Ascending aorta (tissue), 2 donors: ENCODE measurements around the gene BAG1. TPM values are rescaled to one million over a fixed set of nuclear protein-coding genes. Genes with fewer than 3 reads are reported as not detected.
A peak's percentile ranks its signal among the peaks of the same experiment; 100 is the strongest.

Source experiments
- DNase-seq, 2 donors: peaks; one replicate each; pipeline ENCODE4 v3.0.0-alpha.2; 2019; ENCODE audit warnings: low spot score in 2 of 2
- H3K27ac ChIP-seq, 2 donors: fragments of 200-600 bp; sonication (generic); one replicate each; pipeline ENCODE4 v1.5.1; 2016 to 2017; ENCODE audit warnings: mild to moderate bottlenecking in 1 of 2
- H3K27me3 ChIP-seq: fragments of 200-600 bp; sonication (generic); one replicate; pipeline ENCODE4 v1.5.1; 2017
- H3K36me3 ChIP-seq, 2 donors: fragments of 200-600 bp; sonication (generic); one replicate each; pipeline ENCODE4 v1.5.1; 2016
- H3K4me1 ChIP-seq, 2 donors: fragments of 200-600 bp; sonication (generic); one replicate each; pipeline ENCODE4 v1.5.1; 2016 to 2017; ENCODE audit warnings: mild to moderate bottlenecking in 1 of 2
- H3K4me3 ChIP-seq, 2 donors: fragments of 200-600 bp; sonication (generic); one replicate each; pipeline ENCODE4 v1.5.1; 2016 to 2017; ENCODE audit warnings: mild to moderate bottlenecking in 1 of 2
- H3K9me3 ChIP-seq, 2 donors: fragments of 200-600 bp; sonication (generic); one replicate each; pipeline ENCODE4 v1.5.1; 2016
- CTCF ChIP-seq, 3 experiments: fragments of 200-600 bp in 2 of 3; fragments of 450-650 bp in 1 of 3; sonication (generic) in 2 of 3; IDR thresholded peaks; one replicate each; pipeline ENCODE4 v1.5.1; 2016 to 2019; ENCODE audit warnings: antibody characterized with exemption in 3 of 3, mild to moderate bottlenecking in 1 of 3, moderate library complexity in 1 of 3
- intact Hi-C: fragments of 100-400 bp; cut with DNase I; formaldehyde crosslinking; loops from one replicate; pipeline ENCODE4 v1.15.1; 2023
- total RNA-seq: library from RNA; depleted of rRNA; stranded (reverse); fragments of >200 nt; gene quantifications from one replicate; pipeline ENCODE4 v1.1.0, GENCODE V29; 2016

BAG1 gene
- total RNA-seq, 1 donor from 2014 or later: 58.5 TPM

DNA sequence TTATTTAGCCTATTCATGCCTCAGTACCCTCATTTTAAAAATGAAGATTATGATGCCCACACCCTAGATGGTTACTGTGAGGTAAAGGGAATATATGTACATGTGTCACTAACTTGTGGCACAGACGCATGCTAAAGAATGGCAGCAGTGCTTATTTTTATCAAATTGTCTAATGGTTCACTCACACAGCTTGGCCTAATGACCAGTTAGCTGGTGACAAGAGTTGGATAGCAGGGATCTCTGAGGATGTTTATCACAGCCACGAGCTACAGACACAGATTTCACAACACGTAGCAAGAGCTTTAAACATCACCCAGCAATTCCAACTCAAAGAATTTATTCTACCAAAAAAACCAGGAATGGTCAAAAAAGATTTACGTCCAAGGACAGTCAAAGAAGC, 7.2 kb downstream of the BAG1 start:
- H3K27me3 ChIP-seq: no peaks in the 10 kb centered on the region
- no peaks in the 10 kb centered on the region for H3K9me3 ChIP-seq
- no peak overlapping the region for H3K4me3 ChIP-seq
- DNase-seq: no peak
- intact Hi-C loops: no loop called here
- TF ChIP-seq CTCF (IDR thresholded peaks at IDR 0.05): no peak
- peaks cover 73 to 89% of the 10 kb centered on the region in 2 donors for H3K36me3 ChIP-seq
- no peak overlapping the region for H3K27ac ChIP-seq
- no peaks in the 10 kb centered on the region for H3K4me1 ChIP-seq

DNA sequence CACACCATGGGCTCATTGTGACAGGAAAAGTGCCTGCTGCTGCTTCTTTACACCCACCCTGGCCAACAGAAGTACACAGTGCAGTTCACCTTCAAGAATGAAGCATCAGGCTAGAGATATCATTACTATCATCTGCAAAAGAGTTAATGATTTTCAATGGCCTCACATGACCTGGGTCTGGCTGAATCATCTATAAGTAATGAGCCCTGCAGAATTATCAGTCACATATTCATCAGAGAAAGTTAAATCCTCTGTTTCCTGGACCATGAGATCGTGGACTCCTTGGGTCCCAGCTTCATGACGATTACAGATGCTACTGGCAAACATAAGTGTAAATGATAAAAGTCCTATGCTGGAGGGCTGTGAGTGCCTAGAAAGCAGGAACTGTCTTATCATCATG, 8.3 kb downstream of the BAG1 start:
- Histone ChIP-seq H3K27me3 (no peaks in the 10 kb centered on the region), H3K4me1 (no peaks in the 10 kb centered on the region), H3K4me3 (no peak overlapping the region), H3K36me3 (peaks cover 69 to 86% of the 10 kb centered on the region in 2 donors), H3K9me3 (no peaks in the 10 kb centered on the region), H3K27ac (no peak overlapping the region)
- no peak for TF ChIP-seq CTCF (IDR thresholded peaks at IDR 0.05)
- DNase-seq: peak in 1 of 2 donors; percentile 5
- intact Hi-C loops: no loop called here

DNA sequence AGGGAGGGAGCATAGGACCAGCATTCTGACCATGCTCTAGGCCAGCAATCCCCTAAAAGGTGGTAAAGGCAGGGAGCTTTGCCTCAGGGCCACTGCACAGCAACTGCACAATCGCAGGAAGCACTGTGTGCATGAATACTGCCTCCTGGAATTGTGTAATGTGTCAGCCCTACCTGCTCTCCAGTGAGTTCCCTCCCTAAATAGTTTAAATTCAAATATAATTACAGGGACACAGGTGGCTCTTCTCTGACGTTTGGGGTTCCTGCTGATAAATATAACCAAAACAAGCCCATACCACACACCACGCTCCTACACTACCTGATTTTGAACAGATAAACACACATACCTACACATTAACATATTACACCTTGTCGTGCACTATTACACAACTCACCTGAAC, 9.0 kb downstream of the BAG1 start:
- no peak overlapping the region for H3K4me3 ChIP-seq
- DNase-seq: no peak
- intact Hi-C loops: no loop called here
- H3K4me1 ChIP-seq: no peaks in the 10 kb centered on the region
- TF ChIP-seq CTCF (IDR thresholded peaks at IDR 0.05): no peak
- H3K27me3 ChIP-seq: no peaks in the 10 kb centered on the region
- H3K27ac ChIP-seq: no peak overlapping the region
- peaks cover 62 to 79% of the 10 kb centered on the region in 2 donors for H3K36me3 ChIP-seq
- H3K9me3 ChIP-seq: no peaks in the 10 kb centered on the region

- no peaks in the 10 kb centered on the region for H3K4me1 ChIP-seq
- no peaks in the 10 kb centered on the region for H3K9me3 ChIP-seq
- TF ChIP-seq CTCF (IDR thresholded peaks at IDR 0.05): no peak
- no peak overlapping the region for H3K27ac ChIP-seq
- intact Hi-C loops: no loop called here
- H3K27me3 ChIP-seq: no peaks in the 10 kb centered on the region
- no peak overlapping the region for H3K4me3 ChIP-seq
- peak in 1 of 2 donors; percentile 54 for DNase-seq
- H3K36me3 ChIP-seq: peaks cover 58 to 78% of the 10 kb centered on the region in 2 donors
Observed at GRCh38 chr9:33255014-33255413, 9.5 kb downstream of the BAG1 start.

DNA sequence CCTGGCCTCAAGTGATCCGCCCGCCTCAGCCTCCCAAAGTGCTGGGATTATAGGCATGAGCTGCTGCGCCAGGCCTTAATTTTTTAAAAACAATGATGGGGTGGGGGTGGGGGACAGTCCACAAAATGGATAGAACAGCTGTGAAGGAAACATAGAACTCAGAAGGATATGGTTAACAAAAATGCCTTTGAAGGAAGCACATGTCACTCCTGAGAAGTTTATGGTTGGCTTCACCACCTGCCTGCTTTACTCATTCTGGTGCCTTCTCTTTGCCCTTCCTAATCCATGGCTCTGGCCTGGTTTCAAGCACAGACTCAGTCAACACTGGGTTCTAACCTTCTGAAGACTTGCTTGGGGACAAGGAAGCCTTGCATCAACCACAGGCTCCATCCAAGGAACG, 10.3 kb downstream of the BAG1 start:
- no peaks in the 10 kb centered on the region for H3K9me3 ChIP-seq
- no peak overlapping the region for H3K4me3 ChIP-seq
- intact Hi-C loops: no loop called here
- DNase-seq: peak in 1 of 2 donors; percentile 13
- H3K4me1 ChIP-seq: no peaks in the 10 kb centered on the region
- H3K27ac ChIP-seq: no peak overlapping the region
- H3K27me3 ChIP-seq: no peaks in the 10 kb centered on the region
- TF ChIP-seq CTCF (IDR thresholded peaks at IDR 0.05): no peak
- peaks cover 55 to 70% of the 10 kb centered on the region in 2 donors for H3K36me3 ChIP-seq

- peak in 1 of 2 donors; percentile 55 for DNase-seq
- H3K36me3 ChIP-seq: peaks cover 20 to 39% of the 10 kb centered on the region in 2 donors
Observed at GRCh38 chr9:33250458-33250995, 14.0 kb downstream of the BAG1 start.

More at GRCh38 chr9:33250458-33250995, 14.0 kb downstream of the BAG1 start:
- Histone ChIP-seq H3K9me3 (no peaks in the 10 kb centered on the region), H3K4me3 (no peak overlapping the region), H3K27me3 (no peaks in the 10 kb centered on the region), H3K4me1 (no peaks in the 10 kb centered on the region), H3K27ac (no peak overlapping the region)
- no peak for TF ChIP-seq CTCF (IDR thresholded peaks at IDR 0.05)
- intact Hi-C loops: no loop called here
